HUES64 (cell line): ENCODE results near the gene KHNYN.

ENCODE experiments used
- H3K27ac ChIP-seq: 2 replicates; pipeline ENCODE4 v1.7.0; 2013; ENCODE audit warnings: low read depth, low read length, inconsistent platforms
- H3K27me3 ChIP-seq: 2 replicates; pipeline ENCODE4 v1.6.1; 2013; ENCODE audit warnings: mild to moderate bottlenecking, low read length; ENCODE audit not compliant: insufficient read depth
- H3K36me3 ChIP-seq: 2 replicates; pipeline ENCODE4 v1.6.1; 2013; ENCODE audit warnings: mild to moderate bottlenecking, low read length; ENCODE audit not compliant: insufficient read depth
- H3K4me1 ChIP-seq: 2 replicates; pipeline ENCODE4 v1.6.1; 2013; ENCODE audit warnings: mild to moderate bottlenecking, low read length, moderate library complexity; ENCODE audit not compliant: insufficient read depth
- H3K4me3 ChIP-seq: 2 replicates; pipeline ENCODE4 v1.5.1; 2013; ENCODE audit warnings: mild to moderate bottlenecking, low read length, moderate library complexity
- H3K9ac ChIP-seq: 2 replicates; pipeline ENCODE4 v1.6.1; 2013; ENCODE audit warnings: mild to moderate bottlenecking, low read depth, low read length
- H3K9me3 ChIP-seq: 2 replicates; pipeline ENCODE4 v1.6.1; 2013; ENCODE audit warnings: low read depth, low read length; ENCODE audit not compliant: insufficient read depth
- WGBS: fragments of 150-250, 120-280 bp; methylation state at CpG from one replicate; pipeline ENCODE4 v1.1.7; 2013; ENCODE audit warnings: missing lambda C conversion rate; 5-methylcytosine and 5-hydroxymethylcytosine counted together

The KHNYN gene

GRCh38 chr14:24392325-24393091 lies 37.2 kb upstream of the KHNYN start:
- H3K36me3 ChIP-seq, result no peaks in the 10 kb centered on the region
- H3K9ac ChIP-seq, result no peak overlapping the region
- no peak overlapping the region for H3K4me3 ChIP-seq
- no peak overlapping the region for H3K27ac ChIP-seq
- H3K4me1 ChIP-seq, result peaks cover 8% of the 10 kb centered on the region
- WGBS, result 85% methylated on average over 8 of the region's 8 CpGs
- no peaks in the 10 kb centered on the region for H3K9me3 ChIP-seq
- H3K27me3 ChIP-seq, result no peaks in the 10 kb centered on the region

- peaks cover 14% of the 10 kb centered on the region for H3K4me1 ChIP-seq
- H3K4me3 ChIP-seq, result no peak overlapping the region
- no peak overlapping the region for H3K9ac ChIP-seq
- no peaks in the 10 kb centered on the region for H3K9me3 ChIP-seq
- WGBS, result 48% methylated on average over 2 of the region's 3 CpGs
- H3K27me3 ChIP-seq, result no peaks in the 10 kb centered on the region
- H3K36me3 ChIP-seq, result no peaks in the 10 kb centered on the region
- H3K27ac ChIP-seq, result no peak overlapping the region
Measured at GRCh38 chr14:24394275-24394674, 35.5 kb upstream of the KHNYN start.

- Histone ChIP-seq H3K27ac (no peak overlapping the region), H3K4me1 (peaks cover 21% of the 10 kb centered on the region), H3K27me3 (peaks cover 7% of the 10 kb centered on the region; the same call in 1 of the 2 replicates), H3K36me3 (no peaks in the 10 kb centered on the region), H3K9me3 (no peaks in the 10 kb centered on the region), H3K4me3 (no peak overlapping the region), H3K9ac (no peak overlapping the region)
- 76% methylated on average over 7 of the region's 8 CpGs for WGBS
Measured at GRCh38 chr14:24395609-24396582, 33.9 kb upstream of the KHNYN start.

GRCh38 chr14:24397639-24398292 lies 32.0 kb upstream of the KHNYN start:
- H3K9me3 ChIP-seq, result no peaks in the 10 kb centered on the region
- H3K27ac ChIP-seq, result no peak overlapping the region
- peaks cover 7% of the 10 kb centered on the region; the same call in 1 of the 2 replicates for H3K27me3 ChIP-seq
- H3K9ac ChIP-seq, result no peak overlapping the region
- WGBS, result 74% methylated on average over 6 of the region's 6 CpGs
- H3K4me3 ChIP-seq, result peak overlapping the region; percentile 41
- no peaks in the 10 kb centered on the region for H3K36me3 ChIP-seq
- H3K4me1 ChIP-seq, result peaks cover 13% of the 10 kb centered on the region

GRCh38 chr14:24398293-24398652 lies 31.5 kb upstream of the KHNYN start:
- no peaks in the 10 kb centered on the region for H3K9me3 ChIP-seq
- H3K27me3 ChIP-seq, result peaks cover 7% of the 10 kb centered on the region; the same call in 1 of the 2 replicates
- H3K4me1 ChIP-seq, result peaks cover 16% of the 10 kb centered on the region
- no peaks in the 10 kb centered on the region for H3K36me3 ChIP-seq
- H3K27ac ChIP-seq, result no peak overlapping the region; the same call in 1 of the 2 replicates
- H3K9ac ChIP-seq, result no peak overlapping the region
- peak overlapping the region; percentile 41 for H3K4me3 ChIP-seq
- 18% methylated on average over 3 of the region's 7 CpGs for WGBS

- peak within 1 kb of the TSS; percentile 71 for H3K4me3 ChIP-seq
- H3K9me3 ChIP-seq, result no peaks in the 10 kb centered on the region
- WGBS, result 1% methylated on average over 50 of the region's 57 CpGs
- peaks cover 22% of the 10 kb centered on the region for H3K4me1 ChIP-seq
- peak within 1 kb of the TSS; percentile 46; the same call in 1 of the 2 replicates for H3K27ac ChIP-seq
- H3K9ac ChIP-seq, result peak within 1 kb of the TSS; percentile 51
- peaks cover 7% of the 10 kb centered on the region; the same call in 1 of the 2 replicates for H3K27me3 ChIP-seq
- H3K36me3 ChIP-seq, result no peaks in the 10 kb centered on the region
Measured at GRCh38 chr14:24398653-24399446, 30.9 kb upstream of the KHNYN start, which contains the start of gene NYNRIN. NYNRIN (plus strand) TSS chr14:24399003; CDS start chr14:24399247, 244 bp downstream.

- peak overlapping the region; percentile 51 for H3K9ac ChIP-seq
- H3K4me3 ChIP-seq, result peak overlapping the region; percentile 71
- H3K36me3 ChIP-seq, result no peaks in the 10 kb centered on the region
- 17% methylated on average over 8 of the region's 8 CpGs for WGBS
- H3K4me1 ChIP-seq, result peaks cover 27% of the 10 kb centered on the region
- no peaks in the 10 kb centered on the region for H3K9me3 ChIP-seq
- no peak overlapping the region for H3K27ac ChIP-seq
- peaks cover 7% of the 10 kb centered on the region; the same call in 1 of the 2 replicates for H3K27me3 ChIP-seq
Measured at GRCh38 chr14:24399447-24399822, 30.3 kb upstream of the KHNYN start.

GRCh38 chr14:24399999-24400718 lies 29.6 kb upstream of the KHNYN start:
- WGBS, result 78% methylated on average over 4 of the region's 4 CpGs
- Histone ChIP-seq H3K27ac (no peak overlapping the region), H3K4me1 (peaks cover 29% of the 10 kb centered on the region), H3K4me3 (peak overlapping the region; percentile 71), H3K27me3 (peaks cover 7% of the 10 kb centered on the region; the same call in 1 of the 2 replicates), H3K36me3 (no peaks in the 10 kb centered on the region), H3K9ac (peak overlapping the region; percentile 51; the same call in 1 of the 2 replicates), H3K9me3 (no peaks in the 10 kb centered on the region)

GRCh38 chr14:24401810-24402702 lies 27.7 kb upstream of the KHNYN start:
- H3K9ac ChIP-seq, result no peak overlapping the region

More at GRCh38 chr14:24401810-24402702, 27.7 kb upstream of the KHNYN start:
- no peaks in the 10 kb centered on the region for H3K36me3 ChIP-seq
- peaks cover 7% of the 10 kb centered on the region; the same call in 1 of the 2 replicates for H3K27me3 ChIP-seq
- no peaks in the 10 kb centered on the region for H3K9me3 ChIP-seq
- H3K4me3 ChIP-seq, result no peak overlapping the region
- 82% methylated on average over 9 of the region's 9 CpGs for WGBS
- H3K4me1 ChIP-seq, result peaks cover 29% of the 10 kb centered on the region
- no peak overlapping the region for H3K27ac ChIP-seq
